ENCODE measurements around the gene SLC32A1. TPM values are rescaled to one million over a fixed set of nuclear protein-coding genes. Genes with fewer than 3 reads are reported as not detected.

The SLC32A1 gene
- total RNA-seq: not detected

- H3K9ac ChIP-seq (ENCODE audit: low read depth in 1 of 3, low read length in 3 of 3): no peak within 1 kb of the TSS
- no peak within 1 kb of the TSS for H3K4me3 ChIP-seq (ENCODE audit: low read length in 3 of 3)
- H3K27ac ChIP-seq (ENCODE audit: low read depth, low read length): no peak within 1 kb of the TSS
- peaks cover 3 to 23% (median 13%) of the 10 kb centered on the region in 3 donors for H3K4me1 ChIP-seq (ENCODE audit: control insufficient read depth in 3 of 3, insufficient read depth in 3 of 3, low read length in 3 of 3)
- peaks cover 93 to 98% (median 94%) of the 10 kb centered on the region in 3 donors for H3K27me3 ChIP-seq (ENCODE audit: control insufficient read depth in 3 of 3, insufficient read depth in 3 of 3, low read length in 3 of 3)
- no peaks in the 10 kb centered on the region for H3K9me3 ChIP-seq (ENCODE audit: control insufficient read depth in 3 of 3, low read length in 3 of 3)
- H3K36me3 ChIP-seq (ENCODE audit: control insufficient read depth in 3 of 3, insufficient read depth in 3 of 3, low read length in 3 of 3): no peaks in the 10 kb centered on the region
Observed at GRCh38 chr20:38723848-38724625, at the start of gene SLC32A1. Gene SLC32A1, plus strand, starts transcription at chr20:38724486. Its CDS starts 239 bp downstream, at chr20:38724725.

GRCh38 chr20:38674765-38675133 is 49.5 kb upstream of the SLC32A1 start:
- peaks cover 49 to 53% (median 51%) of the 10 kb centered on the region in 3 donors for H3K27me3 ChIP-seq (ENCODE audit: control insufficient read depth in 3 of 3, insufficient read depth in 3 of 3, low read length in 3 of 3)
- peaks cover 7 to 8% (median 8%) of the 10 kb centered on the region in 3 donors for H3K4me1 ChIP-seq (ENCODE audit: control insufficient read depth in 3 of 3, insufficient read depth in 3 of 3, low read length in 3 of 3)
- no peak overlapping the region for H3K27ac ChIP-seq (ENCODE audit: low read depth, low read length)
- H3K9ac ChIP-seq (ENCODE audit: low read depth in 1 of 3, low read length in 3 of 3): no peak overlapping the region
- H3K4me3 ChIP-seq (ENCODE audit: low read length in 3 of 3): no peak overlapping the region
- no peaks in the 10 kb centered on the region for H3K36me3 ChIP-seq (ENCODE audit: control insufficient read depth in 3 of 3, insufficient read depth in 3 of 3, low read length in 3 of 3)
- H3K9me3 ChIP-seq (ENCODE audit: control insufficient read depth in 3 of 3, low read length in 3 of 3): no peaks in the 10 kb centered on the region

GRCh38 chr20:38676576-38676975 is 47.7 kb upstream of the SLC32A1 start:
- Histone ChIP-seq H3K27ac (ENCODE audit: low read depth, low read length) (no peak overlapping the region), H3K9ac (ENCODE audit: low read depth in 1 of 3, low read length in 3 of 3) (no peak overlapping the region), H3K4me1 (ENCODE audit: control insufficient read depth in 3 of 3, insufficient read depth in 3 of 3, low read length in 3 of 3) (peaks cover 7 to 8% (median 8%) of the 10 kb centered on the region in 3 donors), H3K27me3 (ENCODE audit: control insufficient read depth in 3 of 3, insufficient read depth in 3 of 3, low read length in 3 of 3) (peaks cover 34 to 41% (median 40%) of the 10 kb centered on the region in 3 donors), H3K9me3 (ENCODE audit: control insufficient read depth in 3 of 3, low read length in 3 of 3) (no peaks in the 10 kb centered on the region), H3K4me3 (ENCODE audit: low read length in 3 of 3) (no peak overlapping the region), H3K36me3 (ENCODE audit: control insufficient read depth in 3 of 3, insufficient read depth in 3 of 3, low read length in 3 of 3) (no peaks in the 10 kb centered on the region)

- Histone ChIP-seq H3K36me3 (ENCODE audit: control insufficient read depth in 3 of 3, insufficient read depth in 3 of 3, low read length in 3 of 3) (no peaks in the 10 kb centered on the region), H3K27me3 (ENCODE audit: control insufficient read depth in 3 of 3, insufficient read depth in 3 of 3, low read length in 3 of 3) (peaks cover 12 to 14% (median 13%) of the 10 kb centered on the region in 3 donors), H3K4me1 (ENCODE audit: control insufficient read depth in 3 of 3, insufficient read depth in 3 of 3, low read length in 3 of 3) (no peaks in the 10 kb centered on the region), H3K9ac (ENCODE audit: low read depth in 1 of 3, low read length in 3 of 3) (no peak overlapping the region), H3K9me3 (ENCODE audit: control insufficient read depth in 3 of 3, low read length in 3 of 3) (no peaks in the 10 kb centered on the region), H3K4me3 (ENCODE audit: low read length in 3 of 3) (no peak overlapping the region), H3K27ac (ENCODE audit: low read depth, low read length) (no peak overlapping the region)
Observed at GRCh38 chr20:38680500-38681306, 43.6 kb upstream of the SLC32A1 start.

- Histone ChIP-seq H3K36me3 (ENCODE audit: control insufficient read depth in 3 of 3, insufficient read depth in 3 of 3, low read length in 3 of 3) (no peaks in the 10 kb centered on the region), H3K9me3 (ENCODE audit: control insufficient read depth in 3 of 3, low read length in 3 of 3) (no peaks in the 10 kb centered on the region), H3K27ac (ENCODE audit: low read depth, low read length) (no peak overlapping the region), H3K4me1 (ENCODE audit: control insufficient read depth in 3 of 3, insufficient read depth in 3 of 3, low read length in 3 of 3) (no peaks in the 10 kb centered on the region), H3K9ac (ENCODE audit: low read depth in 1 of 3, low read length in 3 of 3) (no peak overlapping the region), H3K27me3 (ENCODE audit: control insufficient read depth in 3 of 3, insufficient read depth in 3 of 3, low read length in 3 of 3) (peaks cover 13 to 17% (median 16%) of the 10 kb centered on the region in 3 donors), H3K4me3 (ENCODE audit: low read length in 3 of 3) (no peak overlapping the region)
Observed at GRCh38 chr20:38685271-38685670, 39.0 kb upstream of the SLC32A1 start.

- H3K36me3 ChIP-seq (ENCODE audit: control insufficient read depth in 3 of 3, insufficient read depth in 3 of 3, low read length in 3 of 3): no peaks in the 10 kb centered on the region
- no peak overlapping the region for H3K9ac ChIP-seq (ENCODE audit: low read depth in 1 of 3, low read length in 3 of 3)
- H3K4me1 ChIP-seq (ENCODE audit: control insufficient read depth in 3 of 3, insufficient read depth in 3 of 3, low read length in 3 of 3): no peaks in the 10 kb centered on the region
- no peaks in the 10 kb centered on the region for H3K9me3 ChIP-seq (ENCODE audit: control insufficient read depth in 3 of 3, low read length in 3 of 3)
- H3K27me3 ChIP-seq (ENCODE audit: control insufficient read depth in 3 of 3, insufficient read depth in 3 of 3, low read length in 3 of 3): peaks cover 13 to 17% (median 16%) of the 10 kb centered on the region in 3 donors
- no peak overlapping the region for H3K27ac ChIP-seq (ENCODE audit: low read depth, low read length)
- no peak overlapping the region for H3K4me3 ChIP-seq (ENCODE audit: low read length in 3 of 3)
Observed at GRCh38 chr20:38685853-38686473, 38.3 kb upstream of the SLC32A1 start.

GRCh38 chr20:38692436-38693411 is 31.6 kb upstream of the SLC32A1 start:
- Histone ChIP-seq H3K27ac (ENCODE audit: low read depth, low read length) (no peak overlapping the region), H3K9me3 (ENCODE audit: control insufficient read depth in 3 of 3, low read length in 3 of 3) (no peaks in the 10 kb centered on the region), H3K4me1 (ENCODE audit: control insufficient read depth in 3 of 3, insufficient read depth in 3 of 3, low read length in 3 of 3) (no peaks in the 10 kb centered on the region), H3K9ac (ENCODE audit: low read depth in 1 of 3, low read length in 3 of 3) (no peak overlapping the region), H3K4me3 (ENCODE audit: low read length in 3 of 3) (no peak overlapping the region), H3K27me3 (ENCODE audit: control insufficient read depth in 3 of 3, insufficient read depth in 3 of 3, low read length in 3 of 3) (peaks cover 9 to 17% (median 11%) of the 10 kb centered on the region in 3 donors), H3K36me3 (ENCODE audit: control insufficient read depth in 3 of 3, insufficient read depth in 3 of 3, low read length in 3 of 3) (no peaks in the 10 kb centered on the region)

GRCh38 chr20:38697306-38697705 is 27.0 kb upstream of the SLC32A1 start:
- Histone ChIP-seq H3K4me1 (ENCODE audit: control insufficient read depth in 3 of 3, insufficient read depth in 3 of 3, low read length in 3 of 3) (no peaks in the 10 kb centered on the region), H3K36me3 (ENCODE audit: control insufficient read depth in 3 of 3, insufficient read depth in 3 of 3, low read length in 3 of 3) (no peaks in the 10 kb centered on the region), H3K27me3 (ENCODE audit: control insufficient read depth in 3 of 3, insufficient read depth in 3 of 3, low read length in 3 of 3) (peaks cover 24 to 40% (median 28%) of the 10 kb centered on the region in 3 donors), H3K9ac (ENCODE audit: low read depth in 1 of 3, low read length in 3 of 3) (no peak overlapping the region), H3K27ac (ENCODE audit: low read depth, low read length) (no peak overlapping the region), H3K4me3 (ENCODE audit: low read length in 3 of 3) (no peak overlapping the region), H3K9me3 (ENCODE audit: control insufficient read depth in 3 of 3, low read length in 3 of 3) (no peaks in the 10 kb centered on the region)

- H3K9me3 ChIP-seq (ENCODE audit: control insufficient read depth in 3 of 3, low read length in 3 of 3): no peaks in the 10 kb centered on the region
- H3K27me3 ChIP-seq (ENCODE audit: control insufficient read depth in 3 of 3, insufficient read depth in 3 of 3, low read length in 3 of 3): peaks cover 29 to 49% (median 31%) of the 10 kb centered on the region in 3 donors
- H3K27ac ChIP-seq (ENCODE audit: low read depth, low read length): no peak overlapping the region
- no peaks in the 10 kb centered on the region for H3K36me3 ChIP-seq (ENCODE audit: control insufficient read depth in 3 of 3, insufficient read depth in 3 of 3, low read length in 3 of 3)
- H3K4me3 ChIP-seq (ENCODE audit: low read length in 3 of 3): no peak overlapping the region
- no peak overlapping the region for H3K9ac ChIP-seq (ENCODE audit: low read depth in 1 of 3, low read length in 3 of 3)
- H3K4me1 ChIP-seq (ENCODE audit: control insufficient read depth in 3 of 3, insufficient read depth in 3 of 3, low read length in 3 of 3): no peaks in the 10 kb centered on the region
Observed at GRCh38 chr20:38698541-38698940, 25.7 kb upstream of the SLC32A1 start.
